Stimulated activated CD8-positive, alpha-beta memory T cell treated with anti-CD3 and anti-CD28 coated beads, Interleukin-7, amount 100 ng/mL, for 48 hours (primary cell): ENCODE data around the gene PEA15.

ENCODE experiments used
- DNase-seq, 2 donors: peaks; one replicate each; pipeline ENCODE4 v3.0.0-alpha.2; 2020; ENCODE audit warnings: low read depth in 1 of 2; ENCODE audit errors: extremely low read depth in 1 of 2

PEA15 gene

GRCh38 chr1:160236806-160237205 lies 31.6 kb downstream of the PEA15 start:
- no peak for DNase-seq

GRCh38 chr1:160237558-160237957 lies 32.4 kb downstream of the PEA15 start:
- no peak for DNase-seq

- DNase-seq = no peak
These were observed 33.2 kb downstream of the PEA15 start for GRCh38 chr1:160238408-160238807.

- DNase-seq = no peak
These were observed 34.6 kb downstream of the PEA15 start for GRCh38 chr1:160239582-160240299.

GRCh38 chr1:160243767-160244166 lies 38.6 kb downstream of the PEA15 start:
- no peak for DNase-seq

- DNase-seq = no peak
These were observed 39.0 kb downstream of the PEA15 start for GRCh38 chr1:160244209-160244608.

- DNase-seq = no peak
These were observed 40.2 kb downstream of the PEA15 start for GRCh38 chr1:160245434-160245833.

- DNase-seq = no peak
These were observed 41.9 kb downstream of the PEA15 start for GRCh38 chr1:160247053-160247452.

GRCh38 chr1:160251011-160251410 lies 45.8 kb downstream of the PEA15 start:
- no peak for DNase-seq

GRCh38 chr1:160251687-160252526 lies 46.7 kb downstream of the PEA15 start:
- peak in 1 of 2 donors; percentile 25 for DNase-seq

- no peak for DNase-seq
These were observed 50.7 kb downstream of the PEA15 start for GRCh38 chr1:160255781-160256300.

- no peak for DNase-seq
These were observed 51.3 kb downstream of the PEA15 start for GRCh38 chr1:160256396-160257046.

- no peak for DNase-seq
These were observed 52.3 kb downstream of the PEA15 start for GRCh38 chr1:160257411-160258015.

- no peak for DNase-seq
These were observed 53.1 kb downstream of the PEA15 start for GRCh38 chr1:160258177-160258798.

- no peak for DNase-seq
These were observed 55.5 kb downstream of the PEA15 start for GRCh38 chr1:160260406-160261382.

- DNase-seq = peak; percentile 37 to 68
These were observed 56.3 kb downstream of the PEA15 start for GRCh38 chr1:160261556-160261892.

GRCh38 chr1:160261893-160262794 lies 57.0 kb downstream of the PEA15 start, which contains the start of gene DCAF8:
Gene DCAF8, minus strand, starts transcription at chr1:160262549. Its CDS starts 18,541 bp downstream, at chr1:160244008.
- DNase-seq = peak; percentile 93 to 98

- DNase-seq = no peak
These were observed 59.7 kb downstream of the PEA15 start for GRCh38 chr1:160264795-160265307.
